ENCODE data around the gene TMEM151B. TPM values are rescaled to one million over a fixed set of nuclear protein-coding genes. Genes with fewer than 3 reads are reported as not detected.
A peak's percentile ranks its signal among the peaks of the same experiment; 100 is the strongest.

Gene TMEM151B
- total and polyA plus RNA-seq, 7 donors = 0.16 to 1.1 (median 0.63) TPM; not detected in 2

GRCh38 chr6:44261581-44261980 is 8.7 kb upstream of the TMEM151B start:
- Histone ChIP-seq H3K36me3 (peaks cover 0 to 13% (median 5%) of the 10 kb centered on the region in 4 donors), H3K27ac (no peak overlapping the region), H3K4me3 (no peak overlapping the region), H3K4me1 (peaks cover 0 to 38% (median 37%) of the 10 kb centered on the region in 4 donors), H3K9me3 (no peaks in the 10 kb centered on the region), H3K27me3 (no peaks in the 10 kb centered on the region)
- WGBS, 2 donors = 95% methylated on average over 8 of the region's 8 CpGs
- DNase-seq = no peak
- intact Hi-C loops (cut with DNase I) = no loop called here
- TF ChIP-seq POLR2A (IDR thresholded peaks at IDR 0.05) = no peak
- no peak for TF ChIP-seq POLR2AphosphoS5 (IDR thresholded peaks at IDR 0.05)
- TF ChIP-seq, protein P1, sequence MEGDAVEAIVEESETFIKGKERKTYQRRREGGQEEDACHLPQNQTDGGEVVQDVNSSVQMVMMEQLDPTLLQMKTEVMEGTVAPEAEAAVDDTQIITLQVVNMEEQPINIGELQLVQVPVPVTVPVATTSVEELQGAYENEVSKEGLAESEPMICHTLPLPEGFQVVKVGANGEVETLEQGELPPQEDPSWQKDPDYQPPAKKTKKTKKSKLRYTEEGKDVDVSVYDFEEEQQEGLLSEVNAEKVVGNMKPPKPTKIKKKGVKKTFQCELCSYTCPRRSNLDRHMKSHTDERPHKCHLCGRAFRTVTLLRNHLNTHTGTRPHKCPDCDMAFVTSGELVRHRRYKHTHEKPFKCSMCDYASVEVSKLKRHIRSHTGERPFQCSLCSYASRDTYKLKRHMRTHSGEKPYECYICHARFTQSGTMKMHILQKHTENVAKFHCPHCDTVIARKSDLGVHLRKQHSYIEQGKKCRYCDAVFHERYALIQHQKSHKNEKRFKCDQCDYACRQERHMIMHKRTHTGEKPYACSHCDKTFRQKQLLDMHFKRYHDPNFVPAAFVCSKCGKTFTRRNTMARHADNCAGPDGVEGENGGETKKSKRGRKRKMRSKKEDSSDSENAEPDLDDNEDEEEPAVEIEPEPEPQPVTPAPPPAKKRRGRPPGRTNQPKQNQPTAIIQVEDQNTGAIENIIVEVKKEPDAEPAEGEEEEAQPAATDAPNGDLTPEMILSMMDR (IDR thresholded peaks at IDR 0.05) = no peak
- TF ChIP-seq EP300 (IDR thresholded peaks at IDR 0.05) = no peak

- Histone ChIP-seq H3K9me3 (no peaks in the 10 kb centered on the region), H3K27me3 (no peaks in the 10 kb centered on the region), H3K4me1 (peaks cover 0 to 33% (median 32%) of the 10 kb centered on the region in 4 donors), H3K4me3 (peak overlapping the region in 2 of 4 donors; percentile 73 to 74), H3K27ac (no peak overlapping the region), H3K36me3 (peaks cover 0 to 13% (median 5%) of the 10 kb centered on the region in 4 donors)
- 57 to 72% methylated on average over 7 of the region's 7 CpGs for WGBS, 2 donors
- TF ChIP-seq EP300 (IDR thresholded peaks at IDR 0.05) = no peak
- no peak for TF ChIP-seq POLR2A (IDR thresholded peaks at IDR 0.05)
- TF ChIP-seq, protein P1 (IDR thresholded peaks at IDR 0.05) = no peak
- TF ChIP-seq POLR2AphosphoS5 (IDR thresholded peaks at IDR 0.05) = no peak
- no peak for DNase-seq
- intact Hi-C loops (cut with DNase I) = no loop called here
Observed at GRCh38 chr6:44262467-44263353, 7.5 kb upstream of the TMEM151B start.

- Histone ChIP-seq H3K27ac (peak overlapping the region in 1 of 4 donors; percentile 24), H3K4me3 (peak overlapping the region in 2 of 4 donors; percentile 73 to 74), H3K27me3 (peaks cover 0 to 7% (median 4%) of the 10 kb centered on the region in 3 donors), H3K4me1 (peaks cover 0 to 28% (median 27%) of the 10 kb centered on the region in 4 donors), H3K9me3 (no peaks in the 10 kb centered on the region), H3K36me3 (peaks cover 0 to 10% (median 5%) of the 10 kb centered on the region in 4 donors)
- no peak for TF ChIP-seq POLR2AphosphoS5 (IDR thresholded peaks at IDR 0.05)
- TF ChIP-seq, protein P1 (IDR thresholded peaks at IDR 0.05) = no peak
- intact Hi-C loops (cut with DNase I) = no loop called here
- DNase-seq = no peak
- 17 to 30% methylated on average over 9 of the region's 9 CpGs for WGBS, 2 donors
Observed at GRCh38 chr6:44263354-44264100, 6.7 kb upstream of the TMEM151B start.

DNA sequence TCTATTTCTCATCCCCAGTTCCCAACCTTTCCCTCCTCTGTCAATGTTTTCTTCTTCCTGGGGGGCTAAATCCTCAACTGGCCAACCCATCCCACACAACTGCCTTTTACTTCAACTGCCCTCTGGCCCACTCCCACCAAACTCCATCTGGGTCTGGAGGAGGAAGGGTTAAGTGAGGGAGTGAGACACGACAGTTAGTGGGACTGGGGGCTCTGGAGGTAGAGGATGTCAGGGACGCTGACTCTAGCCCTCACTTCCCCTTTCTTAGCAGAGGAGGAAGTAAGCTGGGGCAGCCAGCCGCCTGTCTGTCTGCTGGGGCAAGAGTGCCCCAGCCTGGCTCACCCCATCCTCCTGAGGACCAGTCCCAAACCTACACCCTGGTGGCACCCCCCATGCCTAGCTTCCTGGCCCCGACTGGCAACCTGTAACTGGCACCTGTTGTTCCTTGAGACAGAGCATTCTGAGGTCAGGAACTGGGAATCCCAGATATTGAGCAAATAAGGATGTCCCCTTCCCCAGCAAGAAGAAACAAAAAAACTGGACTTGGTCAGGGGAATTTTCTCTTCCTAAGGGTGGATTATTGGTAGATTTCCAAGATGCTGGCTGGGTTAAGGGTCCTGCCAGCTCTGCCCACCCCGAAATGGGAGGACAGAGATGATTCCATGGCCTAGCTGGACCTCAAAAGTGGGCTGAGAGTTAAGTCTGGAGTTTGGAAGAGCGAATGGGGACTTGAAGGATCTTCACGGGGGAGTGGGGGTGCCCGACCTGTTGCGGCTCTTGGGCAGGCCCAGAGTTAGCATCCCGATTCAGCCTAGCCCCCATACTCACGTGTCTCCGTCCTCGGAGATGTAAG is 5.9 kb upstream of the TMEM151B start:
- Histone ChIP-seq H3K27ac (peak overlapping the region; percentile 75 to 88 (median 87)), H3K4me3 (peak overlapping the region; percentile 67 to 74 (median 71)), H3K9me3 (no peaks in the 10 kb centered on the region), H3K4me1 (peaks cover 0 to 28% (median 27%) of the 10 kb centered on the region in 4 donors), H3K36me3 (peaks cover 0 to 9% (median 3%) of the 10 kb centered on the region in 4 donors), H3K27me3 (peaks cover 0 to 16% (median 11%) of the 10 kb centered on the region in 3 donors)
- WGBS, 2 donors = 1% methylated on average over 13 of the region's 13 CpGs
- no peak for DNase-seq
- intact Hi-C loops (cut with DNase I) = no loop called here
- TF ChIP-seq, protein P1 (IDR thresholded peaks at IDR 0.05) = no peak
- TF ChIP-seq POLR2A (IDR thresholded peaks at IDR 0.05) (no peak), EP300 (IDR thresholded peaks at IDR 0.05) (no peak), POLR2AphosphoS5 (IDR thresholded peaks at IDR 0.05) (no peak)

Measured in sigmoid colon (tissue), 7 donors.